Stimulated activated CD8-positive, alpha-beta memory T cell treated with anti-CD3 and anti-CD28 coated beads, Interleukin-15, amount 100 ng/mL, for 48 hours (primary cell): ENCODE data around the gene ITPR3.
"Not testable (repeated sequence)": the region's sequence is repeated elsewhere in the genome, so short reads cannot be mapped to it uniquely, and the experiment has no call there.

Experiments used
- DNase-seq, 2 donors: peaks; one replicate each; pipeline ENCODE4 v3.0.0-alpha.2; 2020; ENCODE audit warnings: low read depth in 2 of 2

The ITPR3 gene

DNA sequence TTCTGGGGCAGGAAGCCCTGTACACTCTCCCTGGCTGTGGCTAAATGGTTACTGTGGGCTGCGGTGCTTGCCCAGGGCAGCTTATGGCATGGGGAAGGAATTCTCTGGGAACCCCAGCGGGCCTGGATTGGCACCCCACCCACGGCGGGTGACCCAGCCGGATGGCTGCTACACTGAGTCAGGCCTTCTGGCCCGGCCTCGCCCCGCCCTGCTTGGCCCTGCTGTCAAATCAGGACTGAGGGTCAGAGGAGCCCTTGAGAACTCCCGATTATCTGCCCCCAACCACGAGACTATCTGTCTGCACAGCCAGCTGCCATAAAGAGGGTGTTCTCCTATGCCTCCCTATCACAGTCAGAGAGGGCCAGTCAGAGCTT lies 7.3 kb upstream of the ITPR3 start:
- DNase-seq, result no peak

- no peak for DNase-seq
These were observed 5.0 kb upstream of the ITPR3 start for GRCh38 chr6:33616113-33616512.

- DNase-seq, result no peak
These were observed 4.2 kb upstream of the ITPR3 start for GRCh38 chr6:33616913-33617312.

DNA sequence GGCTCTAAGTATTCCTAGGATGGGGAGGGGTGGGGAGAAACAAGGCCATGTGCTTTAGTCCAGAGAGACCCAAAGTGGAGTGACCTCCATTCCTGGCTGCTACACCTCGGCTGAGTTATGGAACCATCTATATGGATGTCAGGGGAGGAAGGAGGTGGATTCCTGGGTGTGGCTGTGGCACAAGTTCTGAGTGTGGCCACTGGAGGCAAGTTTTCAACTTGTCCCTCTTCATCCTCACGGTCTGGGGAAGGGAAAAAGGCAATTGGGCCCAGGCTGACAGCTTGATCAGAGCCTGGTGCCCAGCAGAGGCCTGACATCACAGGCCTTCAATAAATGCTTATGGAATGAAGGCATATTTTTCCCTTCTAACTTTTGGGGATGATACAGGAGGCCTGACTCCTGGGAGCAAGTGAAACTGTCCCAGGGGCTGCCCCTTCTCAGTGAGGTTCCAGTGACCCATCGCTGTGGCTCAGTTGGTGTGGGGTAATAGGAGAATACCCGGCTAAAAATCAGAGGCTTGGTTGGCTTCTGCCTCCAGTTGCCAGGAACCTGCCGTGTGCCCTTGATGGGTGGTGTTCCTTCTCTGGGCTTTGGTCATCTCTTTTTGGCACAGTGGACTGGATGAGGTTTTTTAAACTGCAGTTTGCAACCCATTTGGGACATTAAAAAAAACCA lies 1.8 kb upstream of the ITPR3 start:
- DNase-seq, result no peak

DNA sequence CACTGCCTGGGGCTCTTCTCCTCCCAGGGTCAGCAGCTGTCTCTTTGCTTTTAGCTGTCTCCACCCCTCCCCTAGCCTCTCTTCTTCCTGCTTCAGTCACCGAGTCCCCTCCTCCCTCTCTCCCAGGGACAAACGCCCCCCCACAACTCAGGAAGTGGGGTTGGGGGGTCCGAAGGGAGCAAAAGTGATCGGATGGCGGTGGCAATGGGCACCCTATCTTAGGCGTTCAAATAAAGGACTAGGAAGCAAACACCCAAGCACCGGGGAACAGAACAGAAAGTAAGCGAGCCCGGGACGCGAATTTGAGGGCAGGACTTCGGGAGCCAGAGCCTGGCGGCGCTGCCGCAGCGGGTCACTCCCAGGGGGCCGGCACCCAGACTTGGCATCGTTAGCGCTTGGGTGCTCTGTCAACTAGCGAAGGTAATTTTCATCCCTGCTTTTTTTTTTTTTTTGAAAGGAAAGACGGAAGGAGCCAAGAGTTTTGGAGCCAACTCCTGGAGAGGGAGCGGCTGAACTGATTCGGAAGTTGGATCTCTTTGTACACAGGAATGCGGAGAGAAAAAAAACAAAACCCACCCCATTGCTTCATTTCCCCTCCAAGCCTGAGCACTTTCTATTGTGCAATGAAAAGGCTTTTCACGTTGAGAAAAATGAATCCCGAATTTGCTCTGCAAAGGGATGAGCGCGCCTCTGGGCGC lies 815 bp upstream of the ITPR3 start:
- no peak for DNase-seq

GRCh38 chr6:33621711-33622388 lies 728 bp downstream of the ITPR3 start:
- peak; percentile 18 to 31 for DNase-seq

DNA sequence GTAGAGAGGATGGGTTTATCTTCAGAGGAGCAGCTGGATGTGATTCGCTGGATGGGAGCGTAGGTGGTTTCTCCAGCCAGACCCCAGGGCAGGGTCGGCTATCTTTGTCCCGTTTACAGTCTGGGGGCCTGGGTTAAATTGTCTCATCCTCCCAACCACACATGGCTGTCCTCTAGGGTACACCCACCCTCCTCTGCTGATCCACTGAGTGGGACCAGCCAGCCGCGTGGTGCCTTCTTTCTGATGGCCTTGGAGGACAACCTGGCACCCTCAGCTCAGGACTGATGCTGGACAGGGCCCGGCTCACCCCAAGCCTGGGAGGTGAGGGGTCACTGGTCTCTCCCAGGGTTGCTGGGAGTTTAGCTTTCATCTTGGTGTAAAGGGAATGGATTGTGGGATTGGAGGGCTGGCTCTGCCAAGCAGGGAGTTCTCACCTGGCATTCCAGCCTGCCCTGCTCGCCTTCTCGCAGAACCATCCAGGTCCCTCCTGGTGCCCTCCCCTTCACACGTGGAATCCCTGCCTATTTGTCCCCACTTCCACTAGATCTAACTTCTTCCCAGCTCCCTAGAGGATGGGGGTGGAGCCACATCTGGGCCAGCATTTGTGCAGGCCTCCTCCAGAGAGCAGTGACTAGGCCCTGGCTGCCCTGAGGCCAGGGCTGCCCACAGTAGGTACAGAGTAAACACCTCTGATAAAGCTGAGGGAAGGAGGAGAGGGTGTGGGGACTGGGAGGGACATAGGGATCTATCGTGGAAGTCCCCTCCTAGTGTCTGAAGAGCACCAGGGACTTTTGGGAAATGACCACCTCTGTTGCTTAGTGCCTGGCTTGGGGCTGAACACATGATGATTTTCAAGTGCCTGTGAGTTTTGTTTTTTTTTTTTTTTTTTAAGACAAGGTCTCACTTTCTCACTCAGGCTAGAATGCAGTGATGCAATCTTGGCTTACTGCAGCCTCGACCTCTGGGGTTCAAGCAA lies 1.6 kb downstream of the ITPR3 start:
- no peak for DNase-seq

DNA sequence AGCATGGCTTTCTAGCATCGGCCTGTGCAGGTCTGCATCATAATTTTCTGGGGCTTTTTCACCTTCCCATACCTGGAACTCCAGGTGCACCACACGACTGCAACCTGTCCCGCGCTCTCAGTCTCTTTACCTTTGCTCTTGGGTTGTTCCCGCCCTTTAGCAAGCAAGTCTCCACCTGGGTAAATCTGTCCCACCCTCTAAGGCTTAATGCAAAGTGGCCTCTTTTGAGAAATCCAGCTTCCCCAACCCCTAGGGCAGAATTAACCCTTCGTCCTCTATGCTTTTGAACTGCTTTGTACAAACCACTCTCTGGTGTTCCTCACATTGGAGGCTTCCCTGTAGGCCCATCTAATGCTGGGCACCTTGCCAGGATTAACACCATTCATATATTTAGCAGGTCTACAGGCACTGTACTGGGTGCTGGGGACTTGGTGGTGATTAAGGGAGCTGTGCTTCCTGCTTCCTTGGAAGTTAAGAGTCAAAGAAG lies 2.8 kb downstream of the ITPR3 start:
- no peak for DNase-seq

DNA sequence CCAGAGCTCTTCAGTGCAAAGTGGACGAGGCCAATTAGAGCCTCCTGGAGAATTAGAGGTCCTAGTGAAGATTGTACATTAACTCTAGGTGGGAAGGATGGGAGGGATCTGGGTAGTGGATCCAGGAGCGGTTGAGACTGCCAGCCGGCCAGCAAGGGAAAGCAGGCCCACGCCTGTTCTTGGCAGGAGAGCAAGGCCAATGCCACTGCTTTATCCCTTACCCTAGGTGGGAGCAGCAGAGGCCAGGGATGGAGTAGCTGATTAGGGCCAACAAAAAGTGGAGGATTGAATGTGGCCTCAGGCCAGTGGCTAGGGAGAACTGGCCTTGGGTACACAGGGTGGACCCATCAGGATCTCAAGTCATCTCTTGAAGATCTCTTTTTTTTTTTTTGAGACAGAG lies 3.7 kb downstream of the ITPR3 start:
- DNase-seq, result no peak

- DNase-seq, result no peak
These were observed 6.8 kb downstream of the ITPR3 start for GRCh38 chr6:33627876-33628275.

DNA sequence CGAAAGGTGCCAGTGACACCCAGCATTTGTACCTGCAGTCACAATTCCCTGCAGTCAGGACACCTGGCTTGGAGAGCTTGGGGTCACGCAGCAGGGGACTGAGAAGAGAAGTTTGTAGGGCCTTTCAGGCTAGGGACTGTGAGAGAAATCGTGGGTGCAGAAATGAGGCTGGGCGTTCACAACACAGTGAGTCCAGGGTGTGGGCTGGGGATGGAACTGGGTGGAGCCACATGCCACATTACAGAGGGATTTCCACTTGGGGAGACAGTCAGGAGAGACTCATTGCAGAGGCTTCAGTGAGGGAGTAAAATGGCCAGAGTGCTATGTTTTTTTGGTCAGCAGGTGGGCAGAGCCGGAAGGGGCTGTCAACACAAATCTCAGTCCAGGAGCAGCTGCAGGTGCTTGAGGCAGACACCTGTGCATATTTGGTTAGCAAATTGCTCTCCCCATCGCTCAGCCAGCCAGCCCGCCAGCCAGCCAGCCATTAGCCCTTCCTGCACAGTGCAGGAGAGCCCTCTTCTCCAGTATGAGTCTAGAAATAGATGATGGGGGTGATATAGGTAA lies 7.4 kb downstream of the ITPR3 start:
- DNase-seq, result no peak

DNA sequence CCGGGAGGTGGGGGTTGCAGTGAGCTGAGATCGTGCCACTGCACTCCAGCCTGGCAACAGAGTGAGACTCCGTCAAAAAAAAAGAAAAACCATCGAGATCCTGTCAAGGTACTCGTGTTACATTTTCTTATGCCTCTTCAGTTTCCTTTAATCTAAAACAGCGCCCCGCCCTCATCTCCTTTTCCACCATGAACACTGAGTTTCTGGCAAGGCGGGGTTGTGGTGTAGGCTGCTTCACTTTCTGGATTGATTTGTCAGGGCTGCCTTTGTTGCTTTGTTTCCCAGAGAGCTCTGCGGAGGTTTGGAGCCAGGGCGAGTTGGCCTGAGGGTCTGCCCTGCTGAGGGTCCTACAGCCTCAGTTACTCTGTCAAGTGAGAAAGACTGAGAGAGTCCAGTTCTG lies 8.9 kb downstream of the ITPR3 start:
- DNase-seq, result no peak

DNA sequence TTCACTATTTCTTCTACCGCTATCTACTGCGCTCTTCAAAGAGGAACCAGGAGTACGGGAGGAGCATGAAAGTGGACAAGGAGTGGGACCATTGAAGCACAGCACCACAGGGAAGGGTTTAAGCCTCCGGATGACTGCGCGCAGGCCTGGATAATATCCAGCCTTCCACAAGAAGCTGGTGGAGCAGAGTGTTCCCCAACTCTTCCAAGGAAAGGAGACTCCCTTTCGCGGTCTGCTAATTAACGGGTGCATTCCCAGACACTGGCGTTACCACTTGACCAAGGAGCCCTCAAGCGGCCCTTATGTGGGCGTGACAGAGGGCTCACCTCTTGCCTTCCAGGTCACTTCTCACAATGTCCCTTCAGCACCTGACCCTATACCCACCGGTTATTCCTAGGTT lies 10.4 kb downstream of the ITPR3 start:
- DNase-seq, result not testable (repeated sequence)

GRCh38 chr6:33631971-33632557 lies 10.9 kb downstream of the ITPR3 start:
- DNase-seq, result no peak

DNA sequence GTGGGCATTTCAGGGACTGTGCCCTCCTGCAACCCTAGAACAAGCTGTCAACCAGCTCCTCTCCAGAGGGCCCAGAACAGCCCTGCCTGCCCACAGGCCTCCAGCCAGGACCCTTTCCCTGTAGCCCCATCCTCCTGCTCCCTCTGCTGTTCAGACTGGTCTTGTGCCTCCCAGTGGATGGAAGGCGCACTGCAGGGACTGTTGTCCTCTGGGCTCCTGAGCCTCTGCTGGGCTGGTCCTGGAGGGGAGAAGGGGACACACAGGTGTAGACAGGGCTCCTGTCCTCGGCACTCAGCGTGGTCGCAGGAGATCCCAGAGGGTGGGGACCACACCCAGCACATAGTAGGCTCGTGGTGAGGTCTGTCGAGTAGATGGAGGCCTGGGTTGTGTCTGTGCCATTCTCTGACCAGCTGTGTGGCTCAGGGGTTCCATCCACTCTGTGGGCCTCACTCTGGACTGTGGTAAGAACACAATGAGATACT lies 11.5 kb downstream of the ITPR3 start:
- peak in 1 of 2 donors; percentile 42 for DNase-seq

DNA sequence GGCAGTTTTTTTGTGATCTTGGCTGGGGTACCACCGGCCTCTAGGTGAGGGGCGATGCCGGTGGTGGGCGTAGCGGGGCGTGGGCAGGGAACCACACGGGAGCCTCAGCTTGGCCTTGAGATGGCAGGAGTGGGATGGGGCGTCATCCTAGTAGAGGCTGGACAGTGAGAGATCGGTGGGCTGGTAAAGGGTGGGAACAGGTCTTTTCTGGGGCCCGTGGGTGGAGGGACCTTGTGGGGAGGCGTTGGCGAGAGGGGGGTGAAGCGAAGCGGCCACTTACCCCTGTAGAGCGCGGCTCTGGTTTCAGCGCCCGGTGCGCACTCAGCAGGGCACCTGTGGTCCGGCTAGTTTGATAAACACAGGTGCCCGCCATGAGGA lies 12.0 kb downstream of the ITPR3 start:
- no peak for DNase-seq

- peak; percentile 36 to 48 for DNase-seq
These were observed 12.5 kb downstream of the ITPR3 start for GRCh38 chr6:33633462-33634158.

DNA sequence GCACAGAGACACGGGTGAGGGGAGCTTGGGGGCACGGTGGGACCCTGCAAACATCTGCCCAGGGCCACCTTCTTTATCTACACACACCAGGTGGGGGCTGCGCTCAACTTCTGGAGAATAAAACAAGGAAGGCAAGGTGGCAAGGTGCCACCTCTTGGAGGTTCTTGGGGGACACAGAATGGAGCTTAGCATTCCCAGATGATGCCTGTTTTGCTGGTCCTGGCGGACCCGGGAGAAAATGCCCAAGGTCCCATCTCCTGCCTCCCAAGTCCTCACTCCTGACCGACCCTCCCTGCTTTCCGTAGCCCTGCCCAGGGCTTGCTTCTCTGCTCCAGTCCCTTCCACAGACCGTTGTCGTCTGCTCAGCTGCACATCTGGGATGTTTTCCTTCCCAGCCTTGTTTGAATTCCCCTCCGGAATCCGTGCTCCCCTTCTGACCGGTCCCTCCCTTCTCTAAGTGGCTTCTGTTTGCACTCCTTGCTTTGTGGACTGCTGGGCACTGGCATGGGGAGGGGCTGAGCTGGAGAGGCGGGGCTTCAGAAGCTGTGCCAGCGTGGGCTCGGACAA lies 13.1 kb downstream of the ITPR3 start:
- DNase-seq, result no peak

GRCh38 chr6:33634946-33635345 lies 13.8 kb downstream of the ITPR3 start:
- DNase-seq, result no peak

DNA sequence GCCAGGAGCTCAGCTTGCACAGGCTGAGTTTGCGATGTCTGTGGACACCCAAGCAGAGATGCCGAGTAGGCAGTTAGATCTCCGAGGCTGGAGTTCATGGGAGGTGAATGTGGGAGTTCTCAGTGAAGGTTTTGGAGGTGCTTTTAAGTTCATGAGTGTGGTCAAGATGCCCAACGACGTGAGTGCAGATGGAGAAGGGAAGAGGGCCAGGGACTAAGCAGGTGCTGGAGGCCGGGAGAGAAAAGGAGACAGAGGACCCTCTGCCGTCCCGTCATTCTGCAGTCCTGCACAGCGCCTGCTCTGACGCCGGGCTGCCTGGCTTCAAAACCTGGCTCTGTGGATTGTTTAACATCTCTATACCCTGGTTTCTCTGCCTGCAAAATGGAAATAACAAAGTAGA lies 15.5 kb downstream of the ITPR3 start:
- DNase-seq, result no peak
